Measurements from ENCODE around the gene ZNF165.
"Not testable (repeated sequence)": the region's sequence is repeated elsewhere in the genome, so short reads cannot be mapped to it uniquely, and the experiment has no call there.

The ZNF165 gene

DNA sequence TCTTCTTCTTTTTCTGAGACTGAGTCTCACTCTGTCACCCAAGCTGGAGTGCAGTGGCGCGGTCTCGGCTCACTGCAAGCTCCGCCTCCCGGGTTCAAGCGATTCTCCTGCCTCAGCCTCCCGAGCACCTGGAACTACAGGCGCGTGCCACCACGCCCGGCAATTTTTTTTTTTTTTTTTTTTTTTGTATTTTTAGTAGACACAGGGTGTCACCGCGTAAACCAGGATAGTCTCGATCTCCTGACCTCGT, at the start of gene ZNF165:
Gene ZNF165 (plus strand): TSS at position 188 of the 250 bp plus-strand sequence. CDS start 4,913 bp downstream, outside the sequence.
- DNase-seq (ENCODE audit: low read depth in 1 of 2, low spot score in 1 of 2); in situ Hi-C loops (cut with HindIII; ENCODE audit: low pct_unique_long_range_greater_than_20kb, low sequenced_read_pairs): not testable (repeated sequence)

GRCh38 chr6:28053584-28053983, 26.8 kb upstream of the ZNF165 start:
- no peak for DNase-seq (ENCODE audit: low read depth in 1 of 2, low spot score in 1 of 2)
- TF ChIP-seq JUND (IDR thresholded peaks at IDR 0.05; ENCODE audit: low read depth): no peak
- in situ Hi-C loops (cut with HindIII; ENCODE audit: low pct_unique_long_range_greater_than_20kb, low sequenced_read_pairs): no loop called here

GRCh38 chr6:28060405-28060804, 20.0 kb upstream of the ZNF165 start:
- no peak for DNase-seq (ENCODE audit: low read depth in 1 of 2, low spot score in 1 of 2)
- TF ChIP-seq JUND (IDR thresholded peaks at IDR 0.05; ENCODE audit: low read depth): no peak
- in situ Hi-C loops (cut with HindIII; ENCODE audit: low pct_unique_long_range_greater_than_20kb, low sequenced_read_pairs): no loop called here

DNA sequence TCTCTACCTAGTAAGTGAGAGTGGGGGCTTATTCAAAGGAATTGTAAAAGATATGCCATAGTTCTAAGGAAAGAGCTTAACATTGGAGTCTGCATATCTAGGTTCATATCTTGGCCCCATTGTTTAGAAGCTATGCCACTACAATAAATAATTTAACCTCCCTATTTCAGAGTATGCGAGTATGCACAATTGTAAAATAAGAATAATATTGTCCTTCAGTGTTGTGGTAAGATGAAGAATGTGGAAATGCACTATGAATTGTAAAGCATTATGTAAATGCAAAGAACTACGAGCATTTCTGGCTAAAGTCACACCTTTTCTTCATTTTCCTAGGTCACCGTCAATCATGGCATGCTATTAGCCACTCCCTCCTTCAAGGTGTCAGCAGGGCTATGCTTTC, 16.1 kb upstream of the ZNF165 start:
- no peak for TF ChIP-seq JUND (IDR thresholded peaks at IDR 0.05; ENCODE audit: low read depth)
- no peak for DNase-seq (ENCODE audit: low read depth in 1 of 2, low spot score in 1 of 2)
- in situ Hi-C loops (cut with HindIII; ENCODE audit: low pct_unique_long_range_greater_than_20kb, low sequenced_read_pairs): no loop called here

- DNase-seq (ENCODE audit: low read depth in 1 of 2, low spot score in 1 of 2): no peak
- TF ChIP-seq JUND (IDR thresholded peaks at IDR 0.05; ENCODE audit: low read depth): no peak
- in situ Hi-C loops (cut with HindIII; ENCODE audit: low pct_unique_long_range_greater_than_20kb, low sequenced_read_pairs): no loop called here
Measured at GRCh38 chr6:28068067-28068466, 12.3 kb upstream of the ZNF165 start.

GRCh38 chr6:28070968-28071367, 9.4 kb upstream of the ZNF165 start:
- DNase-seq (ENCODE audit: low read depth in 1 of 2, low spot score in 1 of 2); in situ Hi-C loops (cut with HindIII; ENCODE audit: low pct_unique_long_range_greater_than_20kb, low sequenced_read_pairs): not testable (repeated sequence)

DNA sequence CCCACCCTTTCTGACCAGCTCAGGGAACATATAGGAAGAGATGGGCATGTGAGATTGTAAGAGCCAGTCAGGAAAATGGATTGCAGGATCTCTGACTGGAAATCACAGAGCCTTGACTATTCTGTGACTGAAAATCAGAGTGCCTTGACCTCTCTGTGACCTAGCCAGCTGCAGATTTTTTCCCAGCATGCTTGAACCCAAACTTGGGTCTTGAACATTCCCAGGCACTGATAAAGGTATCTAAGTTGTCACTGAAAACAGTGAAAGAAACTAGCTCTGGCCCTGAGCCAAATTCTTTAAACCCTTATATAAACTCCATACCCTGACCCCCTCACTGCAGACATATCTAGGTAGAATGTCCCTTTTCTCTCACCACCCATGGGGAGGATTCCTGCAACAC, 2.3 kb upstream of the ZNF165 start:
- in situ Hi-C loops (cut with HindIII; ENCODE audit: low pct_unique_long_range_greater_than_20kb, low sequenced_read_pairs): no loop called here
- TF ChIP-seq JUND (IDR thresholded peaks at IDR 0.05; ENCODE audit: low read depth): no peak
- no peak for DNase-seq (ENCODE audit: low read depth in 1 of 2, low spot score in 1 of 2)

DNA sequence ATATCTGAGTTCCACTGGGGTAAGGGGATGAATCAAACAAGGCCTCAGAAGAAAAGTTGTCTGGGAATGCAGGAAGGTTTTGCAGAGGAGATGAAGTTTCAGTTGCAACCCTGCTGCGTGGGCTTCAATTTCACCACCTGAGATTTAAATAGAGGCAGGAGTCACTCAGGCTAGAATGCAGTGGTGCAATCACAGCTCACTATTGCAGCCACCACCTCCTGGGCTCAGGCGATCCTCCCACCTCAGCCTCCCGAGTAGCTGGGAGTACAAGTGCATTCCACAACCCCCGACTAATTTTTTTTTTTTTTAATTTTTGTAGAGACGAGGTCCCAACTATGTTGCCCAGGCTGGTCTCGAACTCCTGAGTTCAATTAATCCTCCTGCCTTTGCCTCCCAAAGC, 1.5 kb upstream of the ZNF165 start:
- no peak for DNase-seq (ENCODE audit: low read depth in 1 of 2, low spot score in 1 of 2)
- in situ Hi-C loops (cut with HindIII; ENCODE audit: low pct_unique_long_range_greater_than_20kb, low sequenced_read_pairs): no loop called here
- no peak for TF ChIP-seq JUND (IDR thresholded peaks at IDR 0.05; ENCODE audit: low read depth)

- DNase-seq (ENCODE audit: low read depth in 1 of 2, low spot score in 1 of 2): peak; percentile 73 to 98
- in situ Hi-C loops (cut with HindIII; ENCODE audit: low pct_unique_long_range_greater_than_20kb, low sequenced_read_pairs): no loop called here
- TF ChIP-seq JUND (IDR thresholded peaks at IDR 0.05; ENCODE audit: low read depth): no peak
Measured at GRCh38 chr6:28080631-28081485, 490 bp downstream of the ZNF165 start.

GRCh38 chr6:28081486-28081751, 1.1 kb downstream of the ZNF165 start:
- no peak for TF ChIP-seq JUND (IDR thresholded peaks at IDR 0.05; ENCODE audit: low read depth)
- no peak for DNase-seq (ENCODE audit: low read depth in 1 of 2, low spot score in 1 of 2)
- in situ Hi-C loops (cut with HindIII; ENCODE audit: low pct_unique_long_range_greater_than_20kb, low sequenced_read_pairs): no loop called here

- no peak for DNase-seq (ENCODE audit: low read depth in 1 of 2, low spot score in 1 of 2)
- in situ Hi-C loops (cut with HindIII; ENCODE audit: low pct_unique_long_range_greater_than_20kb, low sequenced_read_pairs): no loop called here
- TF ChIP-seq JUND (IDR thresholded peaks at IDR 0.05; ENCODE audit: low read depth): no peak
Measured at GRCh38 chr6:28082939-28083338, 2.6 kb downstream of the ZNF165 start.

DNA sequence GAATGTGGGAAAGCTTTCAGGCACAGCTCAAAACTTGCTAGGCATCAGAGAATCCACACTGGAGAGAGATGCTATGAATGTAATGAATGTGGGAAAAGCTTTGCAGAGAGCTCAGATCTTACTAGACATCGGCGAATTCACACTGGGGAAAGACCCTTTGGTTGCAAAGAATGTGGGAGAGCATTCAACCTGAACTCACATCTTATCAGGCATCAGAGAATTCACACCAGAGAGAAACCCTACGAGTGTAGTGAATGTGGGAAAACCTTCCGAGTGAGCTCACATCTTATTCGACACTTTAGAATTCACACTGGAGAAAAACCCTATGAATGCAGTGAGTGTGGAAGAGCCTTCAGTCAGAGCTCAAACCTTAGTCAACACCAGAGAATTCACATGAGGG, 8.7 kb downstream of the ZNF165 start:
- peak in 1 of 2 experiments; percentile 26 for DNase-seq (ENCODE audit: low read depth in 1 of 2, low spot score in 1 of 2)
- no peak for TF ChIP-seq JUND (IDR thresholded peaks at IDR 0.05; ENCODE audit: low read depth)
- in situ Hi-C loops (cut with HindIII; ENCODE audit: low pct_unique_long_range_greater_than_20kb, low sequenced_read_pairs): no loop called here

GRCh38 chr6:28090917-28091586, 10.7 kb downstream of the ZNF165 start:
- no peak for TF ChIP-seq JUND (IDR thresholded peaks at IDR 0.05; ENCODE audit: low read depth)
- in situ Hi-C loops (cut with HindIII; ENCODE audit: low pct_unique_long_range_greater_than_20kb, low sequenced_read_pairs): no loop called here
- no peak for DNase-seq (ENCODE audit: low read depth in 1 of 2, low spot score in 1 of 2)

- in situ Hi-C loops (cut with HindIII; ENCODE audit: low pct_unique_long_range_greater_than_20kb, low sequenced_read_pairs); DNase-seq (ENCODE audit: low read depth in 1 of 2, low spot score in 1 of 2): not testable (repeated sequence)
Measured at GRCh38 chr6:28102222-28102621, 21.9 kb downstream of the ZNF165 start.

GRCh38 chr6:28102699-28103098, 22.3 kb downstream of the ZNF165 start:
- DNase-seq (ENCODE audit: low read depth in 1 of 2, low spot score in 1 of 2); in situ Hi-C loops (cut with HindIII; ENCODE audit: low pct_unique_long_range_greater_than_20kb, low sequenced_read_pairs): not testable (repeated sequence)

All from T47D (cell line).